Stimulated activated naive CD8-positive, alpha-beta T cell treated with anti-CD3 and anti-CD28 coated beads, Interleukin-15, Interleukin-2, amounts not matched to agents 100 ng/mL and 50 ng/mL, for 24 hours (primary cell): ENCODE data around the gene CGRRF1.

Experiments used
- H3K27ac Mint-ChIP-seq: one replicate; pipeline ENCODE4 v1.8.0; 2021; ENCODE audit warnings: mild to moderate bottlenecking, mixed read lengths
- H3K27me3 Mint-ChIP-seq: one replicate; pipeline ENCODE4 v1.8.0; 2021; ENCODE audit warnings: mixed read lengths
- H3K36me3 Mint-ChIP-seq: one replicate; pipeline ENCODE4 v1.8.0; 2021; ENCODE audit warnings: low read depth, mixed read lengths
- H3K4me1 Mint-ChIP-seq: one replicate; pipeline ENCODE4 v1.8.0; 2021; ENCODE audit warnings: low read depth, mixed read lengths
- H3K4me3 Mint-ChIP-seq: one replicate; pipeline ENCODE4 v1.8.0; 2021; ENCODE audit warnings: mild to moderate bottlenecking, mixed read lengths
- H3K9me3 Mint-ChIP-seq: one replicate; pipeline ENCODE4 v1.8.0; 2021; ENCODE audit warnings: mixed read lengths

The CGRRF1 gene

DNA sequence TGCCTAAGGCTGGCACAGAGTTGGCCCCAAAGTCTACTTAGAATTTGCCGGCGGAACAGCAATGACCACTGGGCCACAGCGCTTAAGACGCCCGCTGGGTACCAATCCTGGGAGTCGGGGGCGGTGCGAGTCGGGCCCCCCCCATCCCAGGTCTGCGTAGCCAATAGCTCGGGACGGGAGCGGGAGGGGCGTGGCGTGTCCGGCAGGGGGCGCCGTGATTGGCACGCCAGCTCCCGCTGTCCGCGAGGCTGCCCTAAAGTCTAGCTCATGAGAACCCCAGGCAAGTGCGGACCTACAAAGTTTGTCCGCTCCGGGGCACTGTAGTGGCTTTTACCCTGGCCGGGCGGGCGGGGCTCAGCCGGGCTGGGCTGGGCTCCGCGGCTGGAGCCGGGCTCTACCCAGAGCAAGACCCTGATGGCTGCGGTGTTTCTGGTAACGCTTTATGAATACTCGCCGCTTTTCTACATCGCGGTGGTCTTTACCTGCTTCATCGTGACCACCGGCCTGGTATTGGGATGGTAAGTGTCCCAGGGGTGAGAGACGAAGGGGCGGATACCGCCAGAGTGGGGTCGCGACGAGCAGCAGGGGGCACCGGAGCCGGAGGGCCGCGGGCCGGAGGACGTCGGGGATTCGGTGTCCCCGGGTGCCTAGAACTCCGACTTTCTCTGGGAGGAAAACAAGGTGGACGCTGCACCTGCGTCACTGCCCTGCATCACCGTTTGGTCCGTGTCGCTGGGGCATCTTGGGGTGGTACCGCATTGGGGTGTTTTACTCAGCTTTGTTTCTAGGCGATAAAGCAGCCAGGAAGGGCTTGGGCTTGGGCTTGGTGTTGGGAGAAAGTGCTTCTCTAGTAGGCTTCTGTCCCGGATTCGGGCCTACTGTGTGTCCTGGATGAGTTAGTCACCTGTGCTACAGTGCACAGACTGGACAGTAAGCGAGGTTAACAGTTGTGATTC lies at the start of gene CGRRF1:
Gene CGRRF1, plus strand, starts transcription at position 361 of the 956 bp plus-strand sequence. Its CDS starts 54 bp downstream, at position 415.
- peaks cover 12% of the 10 kb centered on the region for H3K36me3 Mint-ChIP-seq

DNA sequence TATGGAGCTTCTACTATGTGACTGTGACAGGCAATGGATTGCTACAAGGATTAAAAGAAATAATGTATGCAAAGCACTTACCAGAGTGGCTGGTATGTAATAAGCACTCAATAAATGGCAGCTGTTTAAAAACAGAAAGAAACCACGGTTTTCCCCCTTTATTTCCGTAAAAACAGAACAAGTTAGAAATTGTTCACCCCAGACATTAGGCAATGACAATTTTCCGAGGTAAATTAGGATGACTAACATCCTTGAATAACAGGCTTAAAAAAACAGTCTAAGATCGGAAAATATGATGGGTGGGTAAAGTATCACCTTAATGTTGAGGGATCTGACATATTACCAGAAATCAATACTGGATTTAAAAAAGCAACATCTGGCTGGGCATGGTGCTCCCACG lies 47.7 kb upstream of the CGRRF1 start:
- H3K36me3 Mint-ChIP-seq: no peaks in the 10 kb centered on the region
- H3K27ac Mint-ChIP-seq: peak overlapping the region; percentile 59
- peaks cover 15% of the 10 kb centered on the region for H3K4me1 Mint-ChIP-seq
- peaks cover 7% of the 10 kb centered on the region for H3K9me3 Mint-ChIP-seq
- H3K4me3 Mint-ChIP-seq: no peak overlapping the region
- no peaks in the 10 kb centered on the region for H3K27me3 Mint-ChIP-seq

More for the DNA sequence above, at the start of gene CGRRF1:
- Mint-ChIP-seq H3K27me3 (no peaks in the 10 kb centered on the region), H3K27ac (peak within 1 kb of the TSS; percentile 63), H3K4me3 (peak within 1 kb of the TSS; percentile 94), H3K9me3 (no peaks in the 10 kb centered on the region), H3K4me1 (peaks cover 49% of the 10 kb centered on the region)

GRCh38 chr14:54465654-54466053 lies 44.1 kb upstream of the CGRRF1 start:
- no peak overlapping the region for H3K27ac Mint-ChIP-seq
- no peak overlapping the region for H3K4me3 Mint-ChIP-seq
- peaks cover 13% of the 10 kb centered on the region for H3K36me3 Mint-ChIP-seq
- peaks cover 8% of the 10 kb centered on the region for H3K9me3 Mint-ChIP-seq
- peaks cover 15% of the 10 kb centered on the region for H3K4me1 Mint-ChIP-seq
- no peaks in the 10 kb centered on the region for H3K27me3 Mint-ChIP-seq

- peaks cover 6% of the 10 kb centered on the region for H3K4me1 Mint-ChIP-seq
- no peak overlapping the region for H3K27ac Mint-ChIP-seq
- H3K9me3 Mint-ChIP-seq: peaks cover 8% of the 10 kb centered on the region
- H3K27me3 Mint-ChIP-seq: no peaks in the 10 kb centered on the region
- H3K36me3 Mint-ChIP-seq: peaks cover 17% of the 10 kb centered on the region
- H3K4me3 Mint-ChIP-seq: no peak overlapping the region
Measured at GRCh38 chr14:54467280-54467679, 42.4 kb upstream of the CGRRF1 start.

- Mint-ChIP-seq H3K9me3 (peaks cover 8% of the 10 kb centered on the region), H3K27me3 (no peaks in the 10 kb centered on the region), H3K27ac (no peak overlapping the region), H3K4me3 (no peak overlapping the region), H3K36me3 (peaks cover 29% of the 10 kb centered on the region), H3K4me1 (peaks cover 3% of the 10 kb centered on the region)
Measured at GRCh38 chr14:54470701-54471100, 39.0 kb upstream of the CGRRF1 start.

GRCh38 chr14:54471641-54472040 lies 38.1 kb upstream of the CGRRF1 start:
- Mint-ChIP-seq H3K27me3 (no peaks in the 10 kb centered on the region), H3K36me3 (peaks cover 39% of the 10 kb centered on the region), H3K4me1 (peaks cover 13% of the 10 kb centered on the region), H3K4me3 (no peak overlapping the region), H3K9me3 (peaks cover 8% of the 10 kb centered on the region), H3K27ac (no peak overlapping the region)

DNA sequence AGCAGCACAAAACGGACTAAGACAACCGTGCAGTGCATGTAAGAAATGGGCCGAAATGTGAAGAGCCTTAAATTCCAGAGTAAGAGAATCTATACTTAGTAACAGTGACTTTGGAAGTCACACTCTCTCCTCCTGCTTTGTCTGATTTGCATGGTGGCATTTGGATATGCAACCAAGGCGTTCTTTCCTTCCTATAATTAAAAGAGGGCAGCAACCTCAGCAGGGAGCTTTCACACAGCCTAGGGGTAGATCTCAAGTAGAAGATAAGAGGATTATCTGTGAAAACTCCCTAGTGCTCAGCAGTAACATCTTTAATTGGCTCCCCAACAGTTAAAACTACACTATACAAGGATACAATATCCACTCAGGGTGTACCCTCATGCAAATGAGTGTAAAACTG lies 37.4 kb upstream of the CGRRF1 start:
- peaks cover 7% of the 10 kb centered on the region for H3K9me3 Mint-ChIP-seq
- peaks cover 43% of the 10 kb centered on the region for H3K36me3 Mint-ChIP-seq
- H3K4me3 Mint-ChIP-seq: no peak overlapping the region
- no peaks in the 10 kb centered on the region for H3K27me3 Mint-ChIP-seq
- no peak overlapping the region for H3K27ac Mint-ChIP-seq
- peaks cover 19% of the 10 kb centered on the region for H3K4me1 Mint-ChIP-seq

- Mint-ChIP-seq H3K4me1 (peaks cover 21% of the 10 kb centered on the region), H3K4me3 (no peak overlapping the region), H3K27me3 (no peaks in the 10 kb centered on the region), H3K27ac (no peak overlapping the region), H3K9me3 (no peaks in the 10 kb centered on the region), H3K36me3 (peaks cover 47% of the 10 kb centered on the region)
Measured at GRCh38 chr14:54474232-54474793, 35.4 kb upstream of the CGRRF1 start.

- Mint-ChIP-seq H3K27me3 (no peaks in the 10 kb centered on the region), H3K4me1 (peaks cover 21% of the 10 kb centered on the region), H3K36me3 (peaks cover 50% of the 10 kb centered on the region), H3K4me3 (no peak overlapping the region), H3K27ac (no peak overlapping the region), H3K9me3 (no peaks in the 10 kb centered on the region)
Measured at GRCh38 chr14:54475187-54475899, 34.4 kb upstream of the CGRRF1 start.

GRCh38 chr14:54475911-54476310 lies 33.8 kb upstream of the CGRRF1 start:
- Mint-ChIP-seq H3K36me3 (peaks cover 49% of the 10 kb centered on the region), H3K4me1 (peaks cover 21% of the 10 kb centered on the region), H3K4me3 (no peak overlapping the region), H3K9me3 (no peaks in the 10 kb centered on the region), H3K27me3 (no peaks in the 10 kb centered on the region), H3K27ac (no peak overlapping the region)

- peak overlapping the region; percentile 21 for H3K27ac Mint-ChIP-seq
- peaks cover 70% of the 10 kb centered on the region for H3K36me3 Mint-ChIP-seq
- peaks cover 33% of the 10 kb centered on the region for H3K4me1 Mint-ChIP-seq
- H3K9me3 Mint-ChIP-seq: no peaks in the 10 kb centered on the region
- H3K4me3 Mint-ChIP-seq: no peak overlapping the region
- H3K27me3 Mint-ChIP-seq: no peaks in the 10 kb centered on the region
Measured at GRCh38 chr14:54478636-54479215, 31.0 kb upstream of the CGRRF1 start.

GRCh38 chr14:54480830-54481562 lies 28.7 kb upstream of the CGRRF1 start:
- no peak overlapping the region for H3K4me3 Mint-ChIP-seq
- H3K4me1 Mint-ChIP-seq: peaks cover 48% of the 10 kb centered on the region
- H3K9me3 Mint-ChIP-seq: no peaks in the 10 kb centered on the region
- no peaks in the 10 kb centered on the region for H3K27me3 Mint-ChIP-seq
- H3K27ac Mint-ChIP-seq: no peak overlapping the region
- H3K36me3 Mint-ChIP-seq: peaks cover 62% of the 10 kb centered on the region

DNA sequence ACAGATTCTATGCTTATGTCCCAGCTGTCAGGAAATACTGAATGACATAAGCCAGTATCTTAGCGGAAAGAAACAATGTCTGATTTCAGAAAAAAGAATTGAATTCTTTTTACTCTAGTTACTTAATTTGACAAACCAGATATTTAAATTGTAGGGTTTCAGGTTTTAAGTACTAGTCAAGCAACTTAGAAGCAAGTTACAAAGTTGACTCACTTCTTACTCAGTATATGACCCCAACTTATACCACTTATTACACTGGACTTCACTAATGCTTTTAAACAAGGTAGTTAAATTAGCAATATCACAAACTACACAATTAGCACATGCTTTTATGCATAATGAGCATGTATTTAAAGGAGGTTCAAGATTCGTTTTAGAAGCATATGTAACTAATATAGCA lies 28.0 kb upstream of the CGRRF1 start:
- peaks cover 61% of the 10 kb centered on the region for H3K36me3 Mint-ChIP-seq
- no peak overlapping the region for H3K27ac Mint-ChIP-seq
- H3K9me3 Mint-ChIP-seq: no peaks in the 10 kb centered on the region
- H3K4me1 Mint-ChIP-seq: peaks cover 48% of the 10 kb centered on the region
- no peaks in the 10 kb centered on the region for H3K27me3 Mint-ChIP-seq
- no peak overlapping the region for H3K4me3 Mint-ChIP-seq

DNA sequence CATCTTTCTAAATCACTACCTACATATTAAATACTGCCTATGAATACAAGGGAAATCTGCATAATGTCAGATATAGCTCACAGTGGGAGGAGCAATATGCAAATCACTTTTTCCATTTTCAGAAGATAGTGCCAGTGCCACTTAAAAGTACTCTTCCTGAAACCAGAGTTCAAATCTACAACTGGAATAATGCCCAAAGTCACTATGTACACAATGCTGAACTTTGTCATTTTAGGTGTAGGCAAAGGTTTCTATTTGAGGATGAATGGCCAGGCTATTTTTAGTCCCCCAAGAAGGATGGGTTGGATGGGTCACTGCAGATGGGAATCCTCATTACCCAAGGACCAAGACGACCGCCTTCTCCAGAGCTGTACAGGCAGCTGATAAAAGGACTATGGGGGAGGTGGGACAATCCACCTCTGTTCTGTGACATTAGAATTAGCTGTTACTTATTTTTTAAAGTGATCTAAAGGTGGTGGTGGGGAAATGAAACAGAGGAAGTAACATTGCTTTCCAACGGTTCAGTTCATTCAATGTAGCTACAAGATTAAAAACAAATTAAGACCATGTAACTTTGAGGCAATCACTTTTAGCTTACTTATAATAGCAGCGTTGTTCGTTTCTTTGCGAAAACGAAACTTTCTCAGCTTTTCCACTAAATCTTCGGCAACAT lies 26.5 kb upstream of the CGRRF1 start:
- H3K4me3 Mint-ChIP-seq: peak overlapping the region; percentile 34
- peaks cover 57% of the 10 kb centered on the region for H3K36me3 Mint-ChIP-seq
- peaks cover 55% of the 10 kb centered on the region for H3K4me1 Mint-ChIP-seq
- peak overlapping the region; percentile 76 for H3K27ac Mint-ChIP-seq
- H3K9me3 Mint-ChIP-seq: no peaks in the 10 kb centered on the region
- no peaks in the 10 kb centered on the region for H3K27me3 Mint-ChIP-seq
